ENCODE measurements around the gene RASSF4.

Gene RASSF4

GRCh38 chr10:45044290-45044689 is 84.7 kb downstream of the RASSF4 start:
- Histone ChIP-seq H3K36me3 (ENCODE audit: control insufficient read depth, insufficient read depth, low read length) (no peaks in the 10 kb centered on the region), H3K4me3 (ENCODE audit: low read depth, low read length) (peak overlapping the region; percentile 12), H3K9me3 (ENCODE audit: control insufficient read depth, insufficient read depth, low read depth, low read length) (no peaks in the 10 kb centered on the region), H3K4me1 (ENCODE audit: control insufficient read depth, insufficient read depth, low read length) (peaks cover 26% of the 10 kb centered on the region), H3K27me3 (ENCODE audit: control insufficient read depth, insufficient read depth, low read length) (no peaks in the 10 kb centered on the region), H3K9ac (ENCODE audit: low read length) (no peak overlapping the region), H3K27ac (ENCODE audit: low read depth, low read length) (peak overlapping the region; percentile 53; the same call in 1 of the 2 replicates)
